WTC11 (cell line): ENCODE data around the gene FGFR1OP2. TPM values are rescaled to one million over a fixed set of nuclear protein-coding genes. Genes with fewer than 3 reads are reported as not detected.

ENCODE experiments used
- ATAC-seq: fragments of 200-7000 bp; cut with Tn5 transposase; 2 replicates; pipeline ENCODE4 v1.10.0; 2021; ENCODE audit warnings: mild to moderate bottlenecking, moderate library complexity
- CTCF ChIA-PET: fragments of 300-600 bp; sonication (Branson Sonifier 250); formaldehyde crosslinking; loops from one replicate; lab custom pipeline; 2021; ENCODE audit warnings: antibody characterized with exemption; lab: Charles Lee
- POLR2A ChIA-PET: fragments of 350-600 bp; sonication (Branson Sonifier 250); formaldehyde crosslinking; loops from one replicate; lab custom pipeline; 2021; ENCODE audit warnings: antibody characterized with exemption; lab: Charles Lee
- DNase-seq: peaks from one replicate; pipeline ENCODE4 v3.0.0; 2021; ENCODE audit warnings: low spot score
- H3K27ac Mint-ChIP-seq: 2 replicates; pipeline ENCODE4 v1.8.0; 2021; ENCODE audit warnings: mixed read lengths
- H3K27me3 Mint-ChIP-seq: 2 replicates; pipeline ENCODE4 v1.8.0; 2021; ENCODE audit warnings: low read depth, mild to moderate bottlenecking, moderate library complexity, mixed read lengths
- H3K36me3 Mint-ChIP-seq: 2 replicates; pipeline ENCODE4 v1.8.0; 2021; ENCODE audit warnings: mixed read lengths
- H3K4me1 Mint-ChIP-seq: 2 replicates; pipeline ENCODE4 v1.8.0; 2022; ENCODE audit warnings: mixed read lengths
- H3K4me3 Mint-ChIP-seq: 2 replicates; pipeline ENCODE4 v1.8.0; 2021; ENCODE audit warnings: mild to moderate bottlenecking, moderate library complexity, mixed read lengths
- H3K9me3 Mint-ChIP-seq: 2 replicates; pipeline ENCODE4 v1.8.0; 2021; ENCODE audit warnings: mixed read lengths
- ATF2 ChIP-seq: sonication (generic); formaldehyde crosslinking; IDR thresholded peaks from 2 replicates; pipeline ENCODE4 v1.8.1; 2022; ENCODE audit warnings: low read depth, missing genetic modification reagents, borderline replicate concordance
- CDX4 ChIP-seq: fragments of 250-450 bp; sonication (Bioruptor Pico); IDR thresholded peaks from 2 replicates; pipeline ENCODE4 v1.9.0; 2021; ENCODE audit warnings: moderate library complexity, mild to moderate bottlenecking, inconsistent platforms, borderline replicate concordance
- CREB1 ChIP-seq: sonication (generic); formaldehyde crosslinking; IDR thresholded peaks from 2 replicates; pipeline ENCODE4 v1.8.0; 2023; ENCODE audit warnings: mild to moderate bottlenecking, missing genetic modification reagents
- CREM ChIP-seq: sonication (generic); formaldehyde crosslinking; IDR thresholded peaks from 2 replicates; pipeline ENCODE4 v1.8.1; 2022; ENCODE audit warnings: mild to moderate bottlenecking, missing genetic modification reagents, moderate library complexity
- E2F5 ChIP-seq: sonication (generic); formaldehyde crosslinking; IDR thresholded peaks from 2 replicates; pipeline ENCODE4 v1.8.1; 2022; ENCODE audit warnings: mild to moderate bottlenecking, moderate library complexity, missing genetic modification reagents
- EMX1 ChIP-seq: fragments of 250-450 bp; sonication (Bioruptor Pico); IDR thresholded peaks from 2 replicates; pipeline ENCODE4 v1.8.0; 2021; ENCODE audit warnings: mild to moderate bottlenecking
- FOXJ3 ChIP-seq: sonication (generic); formaldehyde crosslinking; IDR thresholded peaks from 2 replicates; pipeline ENCODE4 v1.9.0; 2021; ENCODE audit warnings: missing genetic modification reagents, mild to moderate bottlenecking, borderline replicate concordance
- HMGA2 ChIP-seq: fragments of 250-450 bp; sonication (Bioruptor Pico); IDR thresholded peaks from 2 replicates; pipeline ENCODE4 v1.4.0; 2021; ENCODE audit warnings: mild to moderate bottlenecking, moderate library complexity
- HMGXB4 ChIP-seq: sonication (generic); formaldehyde crosslinking; IDR thresholded peaks from 2 replicates; pipeline ENCODE4 v1.8.1; 2023; ENCODE audit warnings: mild to moderate bottlenecking, moderate library complexity, missing genetic modification reagents
- MLX ChIP-seq: sonication (generic); formaldehyde crosslinking; IDR thresholded peaks from 2 replicates; pipeline ENCODE4 v1.8.1; 2023; ENCODE audit warnings: mild to moderate bottlenecking, missing genetic modification reagents, moderate library complexity
- MXD4 ChIP-seq: fragments of 250-450 bp; sonication (Bioruptor Pico); IDR thresholded peaks from 2 replicates; pipeline ENCODE4 v1.8.0; 2021; ENCODE audit warnings: mild to moderate bottlenecking, moderate library complexity, borderline replicate concordance
- NR1H2 ChIP-seq: sonication (generic); formaldehyde crosslinking; IDR thresholded peaks from 2 replicates; pipeline ENCODE4 v1.9.0; 2021; ENCODE audit warnings: mild to moderate bottlenecking, moderate library complexity, missing genetic modification reagents
- NR3C1 ChIP-seq: sonication (generic); formaldehyde crosslinking; conservative IDR thresholded peaks from 2 replicates; pipeline ENCODE4 v1.8.1; 2023; ENCODE audit warnings: low read depth, mild to moderate bottlenecking, missing genetic modification reagents
- OVOL2 ChIP-seq: fragments of 250-450 bp; sonication (Bioruptor Pico); IDR thresholded peaks from 2 replicates; pipeline ENCODE4 v1.9.0; 2021; ENCODE audit warnings: mild to moderate bottlenecking, borderline replicate concordance
- PRRX2 ChIP-seq: fragments of 250-450 bp; sonication (Bioruptor Pico); IDR thresholded peaks from 2 replicates; pipeline ENCODE4 v1.8.0; 2021; ENCODE audit warnings: mild to moderate bottlenecking
- SMAD3 ChIP-seq: sonication (generic); formaldehyde crosslinking; IDR thresholded peaks from 2 replicates; pipeline ENCODE4 v1.8.0; 2022; ENCODE audit warnings: missing genetic modification reagents, mild to moderate bottlenecking, borderline replicate concordance
- SMAD4 ChIP-seq: sonication (generic); formaldehyde crosslinking; IDR thresholded peaks from 2 replicates; pipeline ENCODE4 v1.8.0; 2022; ENCODE audit warnings: mild to moderate bottlenecking, missing genetic modification reagents
- ZNF121 ChIP-seq: sonication (generic); formaldehyde crosslinking; IDR thresholded peaks from 2 replicates; pipeline ENCODE4 v1.8.0; 2023; ENCODE audit warnings: missing genetic modification reagents
- ZNF219 ChIP-seq: sonication (generic); formaldehyde crosslinking; IDR thresholded peaks from 2 replicates; pipeline ENCODE4 v1.8.0; 2023; ENCODE audit warnings: missing genetic modification reagents, mild to moderate bottlenecking, borderline replicate concordance
- ZNF281 ChIP-seq: sonication (generic); formaldehyde crosslinking; IDR thresholded peaks from 2 replicates; pipeline ENCODE4 v1.8.0; 2023; ENCODE audit warnings: mild to moderate bottlenecking, missing genetic modification reagents
- ZNF671 ChIP-seq: fragments of 250-450 bp; sonication (Bioruptor Pico); IDR thresholded peaks from 2 replicates; pipeline ENCODE4 v1.8.0; 2021; ENCODE audit warnings: mild to moderate bottlenecking
- total RNA-seq: library from RNA; stranded (reverse); gene quantifications from 3 replicates; pipeline ENCODE4 v1.2.3, GENCODE V29; 2021

The FGFR1OP2 gene
- total RNA-seq, 1 experiment from 2014 or later = 28.9 TPM

- TF ChIP-seq NR1H2 (no peak), SMAD3 (CRISPR knock-in tag) (no peak), HMGXB4 (CRISPR knock-in tag) (0 out of 2 replicates have a peak, but pooled peaks have one; percentile 24)
Observed at GRCh38 chr12:26938701-26939062, 412 bp downstream of the FGFR1OP2 start (continued).

GRCh38 chr12:26939192-26939832 is 1.0 kb downstream of the FGFR1OP2 start:
- DNase-seq (no peak), ATAC-seq (no peak)
- peaks cover 6% of the 10 kb centered on the region for H3K36me3 Mint-ChIP-seq
- CTCF ChIA-PET = interaction anchor here (0.6 to 1.2 kb wide), 2 partner anchors 10 to 75 kb away, joined by 4 to 5 read pairs; partner anchors contain the start of gene TM7SF3
- H3K9me3 Mint-ChIP-seq = no peaks in the 10 kb centered on the region
- peak overlapping the region; percentile 98 for H3K4me3 Mint-ChIP-seq
- POLR2A ChIA-PET = interaction anchor here (0.7 kb wide), 1 partner anchor 63 kb away, joined by 5 read pairs; no protein-coding TSS in a partner anchor
- no peak for TF ChIP-seq EMX1 (CRISPR knock-in tag)
- TF ChIP-seq ZNF671 (CRISPR knock-in tag) = no peak
- TF ChIP-seq ZNF219 (CRISPR knock-in tag) = no peak
- TF ChIP-seq OVOL2 (CRISPR knock-in tag) = no peak
- no peak for TF ChIP-seq SMAD4 (CRISPR knock-in tag)
- TF ChIP-seq E2F5 (CRISPR knock-in tag) = no peak
- peaks cover 27% of the 10 kb centered on the region for H3K4me1 Mint-ChIP-seq
- H3K27me3 Mint-ChIP-seq = no peaks in the 10 kb centered on the region
- H3K27ac Mint-ChIP-seq = peak overlapping the region; percentile 98

GRCh38 chr12:26939953-26940352 is 1.7 kb downstream of the FGFR1OP2 start:
- ATAC-seq = no peak
- Mint-ChIP-seq H3K27me3 (no peaks in the 10 kb centered on the region), H3K36me3 (no peaks in the 10 kb centered on the region; the same call in 1 of the 2 replicates), H3K4me1 (peaks cover 27% of the 10 kb centered on the region), H3K27ac (no peak overlapping the region), H3K9me3 (no peaks in the 10 kb centered on the region), H3K4me3 (peak overlapping the region; percentile 98)
- TF ChIP-seq MXD4 (CRISPR knock-in tag) = no peak
- no peak for TF ChIP-seq ATF2 (CRISPR knock-in tag)
- TF ChIP-seq ZNF281 (CRISPR knock-in tag) = no peak
- TF ChIP-seq ZNF121 (CRISPR knock-in tag) = no peak
- TF ChIP-seq MLX (CRISPR knock-in tag) = no peak
- TF ChIP-seq HMGA2 (CRISPR knock-in tag) = no peak
- TF ChIP-seq CREB1 (CRISPR knock-in tag) = no peak
- TF ChIP-seq SMAD3 (CRISPR knock-in tag) = no peak
- no peak for TF ChIP-seq FOXJ3 (CRISPR knock-in tag)
- TF ChIP-seq PRRX2 (CRISPR knock-in tag) = no peak
- TF ChIP-seq CDX4 = no peak
- TF ChIP-seq CREM = no peak
- TF ChIP-seq NR3C1 (CRISPR knock-in tag) = no peak
- ChIA-PET CTCF (interaction anchor here (0.6 kb wide), 1 partner anchor 10 kb away, joined by 4 read pairs; no protein-coding TSS in a partner anchor), POLR2A (no interaction called here)
- DNase-seq = no peak
